Muscle of leg (tissue), 11 donors: ENCODE data around the gene B9D2. TPM values are rescaled to one million over a fixed set of nuclear protein-coding genes. Genes with fewer than 3 reads are reported as not detected.
"Not testable (repeated sequence)": the region's sequence is repeated elsewhere in the genome, so short reads cannot be mapped to it uniquely, and the experiment has no call there.

Experiments
- DNase-seq: peaks from one replicate; pipeline ENCODE4 v3.0.0; 2013
- H3K27ac ChIP-seq: one replicate; pipeline ENCODE4 v1.5.1; 2013; ENCODE audit warnings: mild to moderate bottlenecking, low read length, control low read depth
- H3K27me3 ChIP-seq: one replicate; pipeline ENCODE4 v1.6.1; 2013; ENCODE audit warnings: low read length; ENCODE audit not compliant: control insufficient read depth, insufficient read depth
- H3K36me3 ChIP-seq: one replicate; pipeline ENCODE4 v1.6.1; 2013; ENCODE audit warnings: low read length; ENCODE audit not compliant: control insufficient read depth, insufficient read depth
- H3K4me1 ChIP-seq: one replicate; pipeline ENCODE4 v1.6.1; 2013; ENCODE audit warnings: low read length; ENCODE audit not compliant: control insufficient read depth, insufficient read depth
- H3K4me3 ChIP-seq: one replicate; pipeline ENCODE4 v1.5.1; 2013; ENCODE audit warnings: low read length, control low read depth
- H3K9me3 ChIP-seq: replicated peaks from 2 replicates; pipeline ENCODE4 v1.6.1; 2013; ENCODE audit warnings: low read depth, low read length; ENCODE audit not compliant: control insufficient read depth
- WGBS: methylation state at CpG from one replicate; pipeline ENCODE4 v1.1.5; 2013; ENCODE audit warnings: missing lambda C conversion rate; ENCODE audit not compliant: insufficient coverage; 5-methylcytosine and 5-hydroxymethylcytosine counted together
- polyA plus RNA-seq, 8 donors: library from polyadenylated mRNA; unstranded; fragments of 120-200 nt; gene quantifications; one replicate each; pipeline versions ENCODE4 v1.2.1 to v1.2.3, GENCODE V29; 2013; ENCODE audit warnings: inconsistent platforms in 1 of 8, low replicate concordance in 1 of 8; ENCODE audit not compliant: insufficient read length in 8 of 8, insufficient read depth in 1 of 8
- total RNA-seq: library from RNA; stranded (reverse); fragments of 120-200 nt; gene quantifications from one replicate; pipeline ENCODE4 v1.2.4, GENCODE V29; 2013

Gene B9D2
- total and polyA plus RNA-seq, 9 donors, result 1.7 to 4.6 (median 2.4) TPM

GRCh38 chr19:41371541-41371940 lies 7.6 kb upstream of the B9D2 start:
- 94% methylated on average over 6 of the region's 8 CpGs for WGBS
- no peak for DNase-seq
- H3K9me3 ChIP-seq, result no peaks in the 10 kb centered on the region
- H3K4me3 ChIP-seq, result no peak overlapping the region
- no peaks in the 10 kb centered on the region for H3K36me3 ChIP-seq
- H3K27me3 ChIP-seq, result no peaks in the 10 kb centered on the region
- H3K27ac ChIP-seq, result no peak overlapping the region
- H3K4me1 ChIP-seq, result peaks cover 22% of the 10 kb centered on the region

GRCh38 chr19:41371119-41371518 lies 7.2 kb upstream of the B9D2 start:
- H3K27me3 ChIP-seq, H3K27ac ChIP-seq, DNase-seq, H3K9me3 ChIP-seq, H3K4me3 ChIP-seq, H3K36me3 ChIP-seq: not testable (repeated sequence)
- 96% methylated on average over 4 of the region's 5 CpGs for WGBS
- peaks cover 19% of the 10 kb centered on the region for H3K4me1 ChIP-seq

GRCh38 chr19:41369769-41370168 lies 5.8 kb upstream of the B9D2 start:
- DNase-seq, result no peak
- peaks cover 16% of the 10 kb centered on the region for H3K4me1 ChIP-seq
- no CpG with 5 or more reads among the region's 2 CpGs for WGBS
- no peaks in the 10 kb centered on the region for H3K9me3 ChIP-seq
- no peaks in the 10 kb centered on the region for H3K36me3 ChIP-seq
- H3K4me3 ChIP-seq, result no peak overlapping the region
- no peaks in the 10 kb centered on the region for H3K27me3 ChIP-seq
- H3K27ac ChIP-seq, result no peak overlapping the region

DNA sequence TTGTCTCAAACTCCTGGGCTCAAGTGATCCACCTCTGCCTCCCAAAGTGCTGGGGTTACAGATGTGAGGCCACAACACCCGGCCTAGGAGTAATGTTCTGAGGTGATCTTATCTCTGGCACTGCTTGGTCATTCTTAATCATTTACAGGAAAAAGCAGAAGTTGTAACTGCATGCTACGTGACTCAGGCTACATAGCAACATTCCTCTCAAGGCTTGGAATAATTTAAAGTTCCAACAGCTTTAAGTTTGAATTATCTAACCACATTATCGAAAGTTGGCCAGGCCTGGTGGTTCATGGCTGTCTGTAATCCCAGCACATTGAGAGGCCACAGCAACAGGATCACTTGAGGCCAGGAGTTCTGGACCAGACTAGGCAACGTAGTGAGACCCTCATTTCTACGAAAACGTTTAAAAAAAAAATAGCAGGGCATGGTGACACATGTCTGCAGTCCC lies 3.9 kb upstream of the B9D2 start:
- WGBS, result 83% methylated on average over 5 of the region's 6 CpGs

GRCh38 chr19:41366089-41366488 lies 2.1 kb upstream of the B9D2 start:
- no peaks in the 10 kb centered on the region for H3K27me3 ChIP-seq
- 100% methylated on average over 1 of the region's 1 CpG for WGBS
- H3K4me3 ChIP-seq, result no peak overlapping the region
- no peaks in the 10 kb centered on the region for H3K9me3 ChIP-seq
- H3K36me3 ChIP-seq, result no peaks in the 10 kb centered on the region
- no peak for DNase-seq
- peaks cover 13% of the 10 kb centered on the region for H3K4me1 ChIP-seq
- no peak overlapping the region for H3K27ac ChIP-seq

More for the DNA sequence above, 3.9 kb upstream of the B9D2 start:
- Histone ChIP-seq H3K27me3 (no peaks in the 10 kb centered on the region), H3K36me3 (no peaks in the 10 kb centered on the region), H3K9me3 (no peaks in the 10 kb centered on the region), H3K4me1 (peaks cover 13% of the 10 kb centered on the region), H3K27ac (no peak overlapping the region), H3K4me3 (no peak overlapping the region)
- DNase-seq, result no peak

DNA sequence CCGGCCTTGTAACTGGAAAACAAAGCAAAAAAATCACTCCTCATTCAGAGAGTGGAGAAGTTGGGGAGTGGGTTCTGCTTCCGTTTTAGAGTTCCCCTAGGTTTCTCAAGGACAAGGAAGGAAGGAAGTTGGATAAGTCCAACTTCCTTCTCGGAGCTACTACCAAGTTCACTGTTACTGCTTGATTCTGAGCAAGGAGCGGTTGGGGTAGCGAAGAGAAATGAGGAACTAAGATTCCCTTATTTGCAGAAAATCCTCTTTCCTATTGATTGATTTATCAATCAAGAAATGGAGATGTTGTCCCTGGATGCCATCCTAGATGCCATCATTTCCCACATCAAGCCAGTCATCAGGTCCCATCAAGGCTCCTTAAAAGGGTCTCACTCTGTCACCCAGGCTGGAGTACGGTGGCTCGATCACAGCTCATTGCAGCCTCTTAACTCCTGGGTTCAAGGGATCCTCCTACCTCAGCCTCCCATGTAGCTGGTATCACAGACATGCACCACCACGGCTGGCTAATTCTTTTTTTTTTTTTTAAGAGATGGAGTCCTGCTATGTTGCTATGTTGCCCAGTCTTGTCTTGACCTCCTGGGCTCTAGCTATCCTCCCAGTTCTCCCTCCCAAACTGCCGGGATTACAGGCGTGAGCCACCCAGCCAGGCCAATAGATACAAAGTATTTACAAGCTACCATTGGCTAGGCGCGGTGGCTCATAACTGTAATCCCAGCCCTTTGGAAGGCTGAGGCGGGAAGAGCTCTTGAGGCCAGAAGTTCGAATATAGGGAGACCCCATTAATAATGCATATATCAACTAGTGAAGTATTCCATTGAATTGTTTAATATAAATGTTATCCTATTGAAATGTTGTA lies 809 bp upstream of the B9D2 start:
- peak overlapping the region; percentile 100 for H3K27ac ChIP-seq
- no peaks in the 10 kb centered on the region for H3K27me3 ChIP-seq
- H3K4me3 ChIP-seq, result peak overlapping the region; percentile 92
- DNase-seq, result peak; percentile 61
- H3K9me3 ChIP-seq, result no peaks in the 10 kb centered on the region
- 100% methylated on average over 2 of the region's 14 CpGs for WGBS
- H3K4me1 ChIP-seq, result peaks cover 13% of the 10 kb centered on the region
- H3K36me3 ChIP-seq, result no peaks in the 10 kb centered on the region

- 37% methylated on average over 2 of the region's 6 CpGs for WGBS
- no peaks in the 10 kb centered on the region for H3K36me3 ChIP-seq
- peaks cover 13% of the 10 kb centered on the region for H3K4me1 ChIP-seq
- peak overlapping the region; percentile 100 for H3K27ac ChIP-seq
- H3K27me3 ChIP-seq, result no peaks in the 10 kb centered on the region
- H3K9me3 ChIP-seq, result no peaks in the 10 kb centered on the region
- DNase-seq, result no peak
- H3K4me3 ChIP-seq, result peak overlapping the region; percentile 92
Observed at GRCh38 chr19:41363371-41363752, 587 bp downstream of the B9D2 start.

- WGBS, result 71% methylated on average over 1 of the region's 10 CpGs
- no peak overlapping the region for H3K27ac ChIP-seq
- no peaks in the 10 kb centered on the region for H3K36me3 ChIP-seq
- H3K4me3 ChIP-seq, result no peak overlapping the region
- no peak for DNase-seq
- H3K27me3 ChIP-seq, result no peaks in the 10 kb centered on the region
- peaks cover 13% of the 10 kb centered on the region for H3K4me1 ChIP-seq
- H3K9me3 ChIP-seq, result no peaks in the 10 kb centered on the region
Observed at GRCh38 chr19:41362143-41362847, 1.7 kb downstream of the B9D2 start.

DNA sequence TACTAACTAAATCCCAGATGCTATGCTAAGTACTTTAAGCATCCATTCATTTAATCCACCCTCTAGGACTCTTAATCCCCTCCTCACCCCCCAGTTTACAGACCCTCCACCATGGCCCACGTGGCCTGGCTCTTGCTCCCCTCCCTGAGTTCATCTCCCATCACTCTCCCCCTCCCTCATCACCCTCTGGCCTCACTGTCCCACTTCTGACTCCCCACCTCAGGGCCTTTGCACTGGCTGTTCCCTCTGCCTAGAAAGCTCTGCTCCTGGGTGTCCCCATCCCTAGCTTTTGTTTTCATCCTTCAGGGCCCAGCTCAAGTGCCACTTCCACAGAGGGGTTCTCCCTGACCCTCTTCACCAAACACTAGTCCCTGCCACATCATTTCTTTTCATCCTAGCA lies 4.2 kb downstream of the B9D2 start:
- Histone ChIP-seq H3K27me3 (no peaks in the 10 kb centered on the region), H3K27ac (no peak overlapping the region), H3K9me3 (no peaks in the 10 kb centered on the region), H3K4me1 (peaks cover 17% of the 10 kb centered on the region), H3K36me3 (no peaks in the 10 kb centered on the region), H3K4me3 (no peak overlapping the region)
- WGBS, result 83% methylated on average over 1 of the region's 1 CpG
- DNase-seq, result no peak

- Histone ChIP-seq H3K27me3 (peaks cover 11% of the 10 kb centered on the region), H3K27ac (no peak overlapping the region), H3K4me3 (no peak overlapping the region), H3K36me3 (no peaks in the 10 kb centered on the region), H3K4me1 (peaks cover 23% of the 10 kb centered on the region), H3K9me3 (no peaks in the 10 kb centered on the region)
- no peak for DNase-seq
- WGBS, result 89% methylated on average over 6 of the region's 13 CpGs
Observed at GRCh38 chr19:41357746-41358145, 6.2 kb downstream of the B9D2 start.
